Adrenal gland (tissue), 5 donors: Measurements from ENCODE around the gene SPOCK1.

Experiments
- POLR2A ChIP-seq, 2 donors: fragments of 450-650 bp; IDR thresholded peaks; one replicate each; pipeline ENCODE4 v1.6.1; 2017; ENCODE audit warnings: antibody characterized with exemption in 2 of 2, mild to moderate bottlenecking in 2 of 2, moderate library complexity in 1 of 2
- TF ChIP-seq, protein P1 (sequence below), 6 experiments: fragments of 450-650 bp in 4 of 6; fragments of 200-600 bp in 2 of 6; sonication (generic) in 1 of 6; IDR thresholded peaks; 1 replicate in 5 of 6; 2 replicates in 1 of 6; pipeline versions ENCODE4 v1.5.1 to v1.8.0; 2016 to 2021; ENCODE audit warnings: antibody characterized with exemption in 6 of 6, mild to moderate bottlenecking in 2 of 6, moderate library complexity in 1 of 6
- donor health status: DM: no; HTN: no; CAD: no.

DNA sequence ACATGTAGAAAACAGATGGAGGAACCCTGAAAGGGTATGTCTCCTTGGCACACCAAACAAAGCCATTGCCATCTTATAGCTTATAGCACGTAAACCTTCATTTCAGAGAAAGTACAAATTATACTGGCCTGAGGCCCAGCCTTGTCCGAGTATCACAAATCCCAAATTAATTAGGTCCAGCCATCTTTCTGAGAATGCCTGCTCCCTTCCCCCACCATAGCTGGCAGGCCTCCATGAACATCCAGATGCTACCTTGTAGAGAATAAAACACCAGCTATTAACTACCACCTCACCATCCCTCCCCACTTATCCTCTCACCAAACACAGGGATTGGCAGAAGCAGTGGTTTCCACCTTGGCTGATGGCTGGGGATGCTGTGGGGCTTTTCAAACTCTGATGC is 224.0 kb downstream of the SPOCK1 start:
- no peak for TF ChIP-seq POLR2A (IDR thresholded peaks at IDR 0.05)
- TF ChIP-seq, protein P1, sequence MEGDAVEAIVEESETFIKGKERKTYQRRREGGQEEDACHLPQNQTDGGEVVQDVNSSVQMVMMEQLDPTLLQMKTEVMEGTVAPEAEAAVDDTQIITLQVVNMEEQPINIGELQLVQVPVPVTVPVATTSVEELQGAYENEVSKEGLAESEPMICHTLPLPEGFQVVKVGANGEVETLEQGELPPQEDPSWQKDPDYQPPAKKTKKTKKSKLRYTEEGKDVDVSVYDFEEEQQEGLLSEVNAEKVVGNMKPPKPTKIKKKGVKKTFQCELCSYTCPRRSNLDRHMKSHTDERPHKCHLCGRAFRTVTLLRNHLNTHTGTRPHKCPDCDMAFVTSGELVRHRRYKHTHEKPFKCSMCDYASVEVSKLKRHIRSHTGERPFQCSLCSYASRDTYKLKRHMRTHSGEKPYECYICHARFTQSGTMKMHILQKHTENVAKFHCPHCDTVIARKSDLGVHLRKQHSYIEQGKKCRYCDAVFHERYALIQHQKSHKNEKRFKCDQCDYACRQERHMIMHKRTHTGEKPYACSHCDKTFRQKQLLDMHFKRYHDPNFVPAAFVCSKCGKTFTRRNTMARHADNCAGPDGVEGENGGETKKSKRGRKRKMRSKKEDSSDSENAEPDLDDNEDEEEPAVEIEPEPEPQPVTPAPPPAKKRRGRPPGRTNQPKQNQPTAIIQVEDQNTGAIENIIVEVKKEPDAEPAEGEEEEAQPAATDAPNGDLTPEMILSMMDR (IDR thresholded peaks at IDR 0.05) = no peak
